Raji (cell line): Measurements from ENCODE around the gene ZNF160.
A peak's percentile ranks its signal among the peaks of the same experiment; 100 is the strongest.

ENCODE experiments used
- POLR2A ChIP-seq: IDR thresholded peaks from 2 replicates; pipeline ENCODE4 v1.6.1; 2011; ENCODE audit warnings: low read depth, low read length, control low read depth; ENCODE audit not compliant: insufficient read depth

Gene ZNF160

GRCh38 chr19:53103234-53104203 lies at the start of gene ZNF160:
Gene ZNF160 (minus strand): TSS chr19:53103422. CDS start chr19:53086276, 17,146 bp downstream.
- TF ChIP-seq POLR2A = peak; percentile 94

- no peak for TF ChIP-seq POLR2A
Measured at GRCh38 chr19:53147645-53148044, 44.4 kb upstream of the ZNF160 start.

- no peak for TF ChIP-seq POLR2A
Measured at GRCh38 chr19:53140351-53140750, 37.1 kb upstream of the ZNF160 start.

- no peak for TF ChIP-seq POLR2A
Measured at GRCh38 chr19:53136432-53136831, 33.2 kb upstream of the ZNF160 start.

GRCh38 chr19:53132141-53132991 lies 29.1 kb upstream of the ZNF160 start, which contains the start of gene ZNF415:
Gene ZNF415 (minus strand): TSS chr19:53132910. CDS start chr19:53122676, 10,234 bp downstream.
- TF ChIP-seq POLR2A = no peak

GRCh38 chr19:53131727-53132126 lies 28.5 kb upstream of the ZNF160 start:
- TF ChIP-seq POLR2A = no peak

GRCh38 chr19:53131085-53131590 lies 27.9 kb upstream of the ZNF160 start:
- no peak for TF ChIP-seq POLR2A

GRCh38 chr19:53130506-53130905 lies 27.3 kb upstream of the ZNF160 start:
- TF ChIP-seq POLR2A = no peak

- TF ChIP-seq POLR2A = no peak
Measured at GRCh38 chr19:53123400-53123799, 20.2 kb upstream of the ZNF160 start.

- TF ChIP-seq POLR2A = no peak
Measured at GRCh38 chr19:53112286-53112685, 9.1 kb upstream of the ZNF160 start.

- no peak for TF ChIP-seq POLR2A
Measured at GRCh38 chr19:53109527-53109926, 6.3 kb upstream of the ZNF160 start.

- TF ChIP-seq POLR2A = no peak
Measured at GRCh38 chr19:53102756-53103233, 427 bp downstream of the ZNF160 start.

GRCh38 chr19:53102206-53102755 lies 941 bp downstream of the ZNF160 start:
- TF ChIP-seq POLR2A = no peak

- TF ChIP-seq POLR2A = no peak
Measured at GRCh38 chr19:53101518-53101917, 1.7 kb downstream of the ZNF160 start.
